Activated CD8-positive, alpha-beta T cell treated with anti-CD3 and anti-CD28 coated beads for 36 hours (primary cell): ENCODE results near the gene PRKCB. TPM values are rescaled to one million over a fixed set of nuclear protein-coding genes. Genes with fewer than 3 reads are reported as not detected.

ENCODE experiments used
- ATAC-seq: fragments of 200-7000 bp; cut with Tn5 transposase; one replicate; pipeline ENCODE4 v1.10.0; 2021; ENCODE audit warnings: mild to moderate bottlenecking, moderate library complexity
- CTCF ChIA-PET: fragments of 350-600 bp; sonication (Branson Sonifier 250); formaldehyde crosslinking; loops from one replicate; lab custom pipeline; 2021; ENCODE audit warnings: antibody characterized with exemption; lab: Charles Lee
- POLR2A ChIA-PET: fragments of 350-600 bp; sonication (Branson Sonifier 250); formaldehyde crosslinking; loops from one replicate; lab custom pipeline; 2021; ENCODE audit warnings: antibody characterized with exemption; lab: Charles Lee
- DNase-seq: peaks from one replicate; pipeline ENCODE4 v3.0.0-alpha.2; 2020
- H3K27ac Mint-ChIP-seq: one replicate; pipeline ENCODE4 v1.8.0; 2021; ENCODE audit warnings: mild to moderate bottlenecking, mixed read lengths
- H3K27me3 Mint-ChIP-seq: one replicate; pipeline ENCODE4 v1.8.0; 2021; ENCODE audit warnings: mixed read lengths
- H3K36me3 Mint-ChIP-seq: one replicate; pipeline ENCODE4 v1.8.0; 2021; ENCODE audit warnings: low read depth, mixed read lengths
- H3K4me1 Mint-ChIP-seq: one replicate; pipeline ENCODE4 v1.8.0; 2021; ENCODE audit warnings: low read depth, mixed read lengths
- H3K4me3 Mint-ChIP-seq: one replicate; pipeline ENCODE4 v1.8.0; 2021; ENCODE audit warnings: mild to moderate bottlenecking, moderate library complexity, mixed read lengths
- H3K9me3 Mint-ChIP-seq: one replicate; pipeline ENCODE4 v1.8.0; 2021; ENCODE audit warnings: mixed read lengths
- intact Hi-C: fragments of 100-400 bp; cut with micrococcal nuclease; formaldehyde crosslinking; loops from one replicate; pipeline ENCODE4 v1.10.0; 2022
- total RNA-seq, 2 experiments: library from RNA; stranded (reverse); gene quantifications; one replicate each; pipeline ENCODE4 v1.2.3, GENCODE V29; 2021
- TF ChIP-seq, protein P1 (sequence below): fragments of 200-600 bp; IDR thresholded peaks from one replicate; pipeline ENCODE4 v1.8.0; 2022; ENCODE audit warnings: antibody characterized with exemption, mild to moderate bottlenecking

Gene PRKCB
- total RNA-seq, 2 experiments from 2014 or later = 101 to 105 TPM

DNA sequence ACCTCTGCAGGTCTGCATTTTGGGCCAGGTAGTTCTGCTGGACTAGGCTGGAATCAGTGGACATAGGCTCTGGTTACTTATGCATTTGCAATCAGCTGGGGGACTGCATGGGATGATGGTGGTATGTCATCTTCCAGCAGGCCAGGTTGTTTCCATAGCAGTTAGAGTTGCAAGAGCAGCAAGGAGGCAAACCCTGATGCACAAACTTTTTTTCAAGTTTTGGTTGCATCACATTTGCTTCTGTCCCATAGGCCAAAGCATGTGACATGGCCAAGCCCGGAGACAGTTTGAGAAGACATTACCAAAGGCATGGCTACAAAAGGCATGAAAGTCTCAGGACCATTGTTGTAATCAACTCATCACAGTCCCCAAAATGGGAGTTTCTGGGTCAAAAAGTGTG, 58.2 kb downstream of the PRKCB start:
- TF ChIP-seq, protein P1, sequence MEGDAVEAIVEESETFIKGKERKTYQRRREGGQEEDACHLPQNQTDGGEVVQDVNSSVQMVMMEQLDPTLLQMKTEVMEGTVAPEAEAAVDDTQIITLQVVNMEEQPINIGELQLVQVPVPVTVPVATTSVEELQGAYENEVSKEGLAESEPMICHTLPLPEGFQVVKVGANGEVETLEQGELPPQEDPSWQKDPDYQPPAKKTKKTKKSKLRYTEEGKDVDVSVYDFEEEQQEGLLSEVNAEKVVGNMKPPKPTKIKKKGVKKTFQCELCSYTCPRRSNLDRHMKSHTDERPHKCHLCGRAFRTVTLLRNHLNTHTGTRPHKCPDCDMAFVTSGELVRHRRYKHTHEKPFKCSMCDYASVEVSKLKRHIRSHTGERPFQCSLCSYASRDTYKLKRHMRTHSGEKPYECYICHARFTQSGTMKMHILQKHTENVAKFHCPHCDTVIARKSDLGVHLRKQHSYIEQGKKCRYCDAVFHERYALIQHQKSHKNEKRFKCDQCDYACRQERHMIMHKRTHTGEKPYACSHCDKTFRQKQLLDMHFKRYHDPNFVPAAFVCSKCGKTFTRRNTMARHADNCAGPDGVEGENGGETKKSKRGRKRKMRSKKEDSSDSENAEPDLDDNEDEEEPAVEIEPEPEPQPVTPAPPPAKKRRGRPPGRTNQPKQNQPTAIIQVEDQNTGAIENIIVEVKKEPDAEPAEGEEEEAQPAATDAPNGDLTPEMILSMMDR = no peak
- Mint-ChIP-seq H3K4me1 (peaks cover 53% of the 10 kb centered on the region), H3K27ac (no peak overlapping the region), H3K27me3 (no peaks in the 10 kb centered on the region), H3K36me3 (peaks cover 46% of the 10 kb centered on the region), H3K9me3 (peaks cover 1% of the 10 kb centered on the region), H3K4me3 (no peak overlapping the region)
- DNase-seq = no peak
- ChIA-PET POLR2A (no interaction called here), CTCF (interaction anchor here (3.1 kb wide), 1 partner anchor 15 kb away, joined by 13 read pairs; no protein-coding TSS in a partner anchor)
- ATAC-seq = no peak
- intact Hi-C loops = no loop called here

DNA sequence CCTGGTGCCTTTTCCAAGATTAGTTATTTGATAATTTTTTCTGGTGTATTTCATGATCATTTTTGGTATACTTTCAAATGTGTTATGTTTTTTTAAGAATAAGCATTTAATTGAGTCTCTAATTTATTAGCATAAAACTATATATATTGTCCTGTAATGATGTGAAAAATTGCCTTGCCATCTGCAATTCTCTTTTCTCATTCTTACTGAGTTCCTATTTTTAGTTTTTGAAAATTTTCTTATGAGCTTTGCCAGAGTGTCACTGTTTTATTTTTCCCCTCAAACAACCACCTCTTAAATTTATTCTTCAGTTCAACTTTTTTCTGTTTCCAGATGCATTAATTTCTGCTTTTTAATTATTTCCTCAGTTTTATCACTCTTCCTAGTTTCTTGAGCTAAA, 59.3 kb downstream of the PRKCB start:
- ChIA-PET CTCF (interaction anchor here (1.1 to 1.3 kb wide), 2 partner anchors 18 to 115 kb away, joined by 4 read pairs; no protein-coding TSS in a partner anchor), POLR2A (interaction anchor here (0.7 kb wide), 1 partner anchor 49 kb away, joined by 3 read pairs; no protein-coding TSS in a partner anchor)
- intact Hi-C loops = no loop called here
- Mint-ChIP-seq H3K4me3 (no peak overlapping the region), H3K27me3 (no peaks in the 10 kb centered on the region), H3K36me3 (peaks cover 41% of the 10 kb centered on the region), H3K27ac (peak overlapping the region; percentile 17), H3K4me1 (peaks cover 53% of the 10 kb centered on the region), H3K9me3 (peaks cover 1% of the 10 kb centered on the region)
- DNase-seq (no peak), ATAC-seq (no peak)
- TF ChIP-seq, protein P1 = no peak

DNA sequence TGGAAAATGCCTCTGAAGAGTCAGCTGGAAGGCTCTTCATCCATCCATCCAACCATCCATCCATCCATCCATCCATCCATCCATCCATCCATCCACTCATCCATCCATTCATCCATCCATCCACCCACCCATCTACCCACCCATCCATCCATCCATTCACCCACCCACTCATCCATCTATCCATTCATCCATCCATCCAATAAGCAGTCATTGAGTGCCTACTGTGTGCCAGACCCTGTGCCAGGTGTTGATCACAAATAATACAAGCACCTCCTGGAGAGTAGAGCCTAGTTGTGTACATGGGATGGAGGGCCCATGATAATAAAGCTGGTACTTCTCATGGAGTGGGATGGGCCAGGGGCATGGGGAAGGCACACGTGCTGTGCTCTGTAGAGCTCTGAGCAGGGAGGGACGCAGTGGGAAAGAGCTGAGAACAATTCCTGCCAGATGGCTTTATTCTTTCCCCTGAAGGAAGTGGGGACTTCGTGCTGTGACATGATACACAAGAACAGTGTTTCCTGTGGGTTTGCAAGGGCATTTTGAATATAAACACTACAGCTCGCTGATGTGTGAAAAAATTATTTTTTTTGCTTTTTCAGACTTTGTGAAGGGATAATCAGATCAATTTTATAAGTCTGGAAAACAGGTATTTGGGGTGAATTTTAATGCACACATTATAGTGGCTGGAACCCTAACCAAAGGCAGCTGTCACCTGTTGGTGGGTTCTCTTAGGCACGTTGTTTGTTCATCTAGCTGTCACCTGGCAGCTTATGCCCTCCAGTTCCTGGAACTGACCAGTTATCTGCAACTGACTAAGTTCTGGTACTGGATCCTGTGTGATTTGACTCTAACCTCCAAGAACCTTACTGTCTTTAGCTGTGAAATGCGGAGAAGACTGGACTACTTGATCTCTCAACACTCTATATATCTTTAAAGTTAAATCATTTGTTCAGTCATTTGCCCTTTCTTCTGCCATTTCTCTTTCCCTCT, 61.3 kb downstream of the PRKCB start:
- Mint-ChIP-seq H3K9me3 (peaks cover 1% of the 10 kb centered on the region), H3K36me3 (peaks cover 42% of the 10 kb centered on the region), H3K4me3 (no peak overlapping the region), H3K4me1 (peaks cover 60% of the 10 kb centered on the region), H3K27me3 (no peaks in the 10 kb centered on the region), H3K27ac (peak overlapping the region; percentile 76)
- CTCF ChIA-PET = interaction anchor here (1.0 to 1.4 kb wide), 6 partner anchors 10 to 140 kb away, joined by 3 to 5 read pairs (median 3); no protein-coding TSS in a partner anchor
- intact Hi-C loops = no loop called here
- POLR2A ChIA-PET = interaction anchor here (0.6 to 1.2 kb wide), 5 partner anchors 14 to 70 kb away, joined by 3 to 4 read pairs (median 3); no protein-coding TSS in a partner anchor
- TF ChIP-seq, protein P1 = no peak
- DNase-seq (no peak), ATAC-seq (peak; percentile 45)

DNA sequence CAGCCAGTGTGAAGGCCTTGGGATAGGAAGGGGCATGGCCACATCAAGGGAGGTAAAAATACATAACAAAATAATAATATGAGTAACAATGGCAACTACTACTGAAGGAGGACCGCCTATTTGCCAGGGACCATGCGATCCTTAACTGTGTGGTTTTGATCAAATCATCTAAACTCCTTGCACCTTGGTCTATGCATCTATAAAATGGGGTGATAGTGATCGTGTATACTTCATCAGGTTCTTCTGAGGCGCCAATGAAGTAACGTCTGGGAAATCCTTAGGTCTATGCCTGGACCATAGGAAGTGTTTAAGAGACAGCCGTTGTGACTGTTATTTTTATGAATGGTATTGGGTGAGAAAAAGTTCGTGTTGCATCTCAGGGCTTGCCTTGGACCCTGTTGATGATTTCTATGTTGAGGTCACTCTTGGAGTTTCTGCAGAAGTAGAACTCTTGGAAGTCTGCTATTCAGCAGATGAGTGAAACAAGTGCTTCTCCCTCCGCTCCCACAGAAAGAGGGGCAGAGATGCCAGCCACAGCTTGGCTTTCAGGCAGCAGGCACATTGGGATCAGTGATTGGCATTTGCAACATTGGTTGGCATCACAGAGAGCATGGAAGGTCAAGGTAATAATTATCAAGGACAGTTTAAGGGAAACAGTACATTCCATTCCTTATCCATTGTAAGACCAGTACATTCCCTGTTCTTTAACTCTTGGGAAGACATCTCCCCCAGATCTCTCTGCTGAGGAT, 63.1 kb downstream of the PRKCB start:
- ATAC-seq = no peak
- no peak for DNase-seq
- CTCF ChIA-PET = no interaction called here
- Mint-ChIP-seq H3K36me3 (peaks cover 31% of the 10 kb centered on the region), H3K9me3 (peaks cover 1% of the 10 kb centered on the region), H3K27me3 (no peaks in the 10 kb centered on the region), H3K27ac (no peak overlapping the region), H3K4me3 (no peak overlapping the region), H3K4me1 (peaks cover 73% of the 10 kb centered on the region)
- intact Hi-C loops = no loop called here
- POLR2A ChIA-PET = no interaction called here
- TF ChIP-seq, protein P1 = no peak
